NCI-H128 (cell line): ENCODE data around the gene CRACR2B.
A peak's percentile ranks its signal among the peaks of the same experiment; 100 is the strongest.

Experiments used
- DNase-seq: peaks from one replicate; lab custom pipeline; 2025; ENCODE audit not compliant: unreplicated experiment; lab: John Stamatoyannopoulos, UW

CRACR2B gene

GRCh38 chr11:825366-826226 is 2.1 kb upstream of the CRACR2B start:
- DNase-seq = no peak

GRCh38 chr11:826227-826621 is 1.5 kb upstream of the CRACR2B start:
- no peak for DNase-seq

GRCh38 chr11:826836-827145 is 928 bp upstream of the CRACR2B start:
- DNase-seq = no peak

- no peak for DNase-seq
These were observed 398 bp upstream of the CRACR2B start for GRCh38 chr11:827146-827896.

- DNase-seq = no peak
These were observed 922 bp downstream of the CRACR2B start for GRCh38 chr11:828506-829175.

GRCh38 chr11:829176-829846 is 1.6 kb downstream of the CRACR2B start:
- no peak for DNase-seq

- DNase-seq = no peak
These were observed 2.2 kb downstream of the CRACR2B start for GRCh38 chr11:829847-830294.

- DNase-seq = peak; percentile 27
These were observed 2.8 kb downstream of the CRACR2B start for GRCh38 chr11:830295-831117.

GRCh38 chr11:831118-831864 is 3.6 kb downstream of the CRACR2B start:
- DNase-seq = no peak

GRCh38 chr11:831961-832528 is 4.3 kb downstream of the CRACR2B start:
- DNase-seq = no peak

- no peak for DNase-seq
These were observed 4.9 kb downstream of the CRACR2B start, which contains the start of gene CD151 for GRCh38 chr11:832529-833113. TSS of gene CD151 (plus strand) at chr11:832952. CDS start at chr11:836070, 3,118 bp downstream.

GRCh38 chr11:833114-833791 is 5.5 kb downstream of the CRACR2B start:
- DNase-seq = no peak

- DNase-seq = no peak
These were observed 6.2 kb downstream of the CRACR2B start for GRCh38 chr11:833849-834311.

GRCh38 chr11:834371-835316 is 6.9 kb downstream of the CRACR2B start:
- no peak for DNase-seq

- no peak for DNase-seq
These were observed 8.6 kb downstream of the CRACR2B start for GRCh38 chr11:836274-836673.

GRCh38 chr11:836700-837099 is 9.0 kb downstream of the CRACR2B start:
- DNase-seq = no peak
